Thymus (tissue), 11 donors: Measurements from ENCODE around the gene NCOA7. TPM values are rescaled to one million over a fixed set of nuclear protein-coding genes. Genes with fewer than 3 reads are reported as not detected.

Experiments
- DNase-seq, 9 donors: peaks; one replicate each; pipeline ENCODE4 v3.0.0-alpha.2; 2013; ENCODE audit warnings: low spot score in 9 of 9, low read depth in 6 of 9, missing footprints in 1 of 9
- H3K27ac ChIP-seq, 2 donors: one replicate each; pipeline ENCODE4 v1.5.1; 2013; ENCODE audit warnings: control low read depth in 1 of 2, low read depth in 1 of 2, low read length in 1 of 2, mild to moderate bottlenecking in 1 of 2, moderate library complexity in 1 of 2
- H3K27me3 ChIP-seq, 2 donors: one replicate each; pipeline ENCODE4 v1.5.1; 2013; ENCODE audit warnings: low read length in 1 of 2; ENCODE audit not compliant: control insufficient read depth in 2 of 2, insufficient read depth in 1 of 2
- H3K36me3 ChIP-seq, 2 donors: one replicate each; pipeline ENCODE4 v1.5.1; 2013; ENCODE audit warnings: low read length in 1 of 2, mild to moderate bottlenecking in 1 of 2, moderate library complexity in 1 of 2; ENCODE audit not compliant: control insufficient read depth in 2 of 2, insufficient read depth in 2 of 2
- H3K4me1 ChIP-seq, 2 donors: one replicate each; pipeline ENCODE4 v1.5.1; 2013; ENCODE audit warnings: low read length in 2 of 2; ENCODE audit not compliant: control insufficient read depth in 2 of 2, insufficient read depth in 2 of 2
- H3K4me3 ChIP-seq, 2 donors: one replicate each; pipeline ENCODE4 v1.5.1; 2013; ENCODE audit warnings: low read length in 2 of 2, control low read depth in 1 of 2, mild to moderate bottlenecking in 1 of 2
- H3K9me3 ChIP-seq, 2 donors: one replicate each; pipeline ENCODE4 v1.5.1; 2013; ENCODE audit warnings: low read length in 1 of 2, mild to moderate bottlenecking in 1 of 2; ENCODE audit not compliant: control insufficient read depth in 2 of 2, insufficient read depth in 1 of 2
- WGBS: extraction: QIAGEN DNeasy Blood & Tissue Kit; methylation state at CpG from one replicate; pipeline ENCODE4 v1.1.7; 2013; 5-methylcytosine and 5-hydroxymethylcytosine counted together
- polyA plus RNA-seq: library from polyadenylated mRNA; stranded (reverse); fragments of 200-250 nt; gene quantifications from one replicate; pipeline ENCODE4 v1.2.3, GENCODE V29; 2013
- total RNA-seq: library from RNA; stranded (reverse); fragments of 120-200 nt; gene quantifications from one replicate; pipeline ENCODE4 v1.2.4, GENCODE V29; 2013
- donor health status: healthy.

The NCOA7 gene
- total and polyA plus RNA-seq, 2 donors: 8.4 to 15.8 TPM

GRCh38 chr6:125835221-125835744 is 44.5 kb downstream of the NCOA7 start:
- H3K27me3 ChIP-seq: no peaks in the 10 kb centered on the region
- no peaks in the 10 kb centered on the region for H3K9me3 ChIP-seq
- peaks cover 0 to 16% of the 10 kb centered on the region in 2 donors for H3K4me1 ChIP-seq
- H3K36me3 ChIP-seq: no peaks in the 10 kb centered on the region
- no peak overlapping the region for H3K27ac ChIP-seq
- WGBS: 96% methylated on average over 2 of the region's 2 CpGs
- H3K4me3 ChIP-seq: no peak overlapping the region
- DNase-seq: no peak

- peaks cover 0 to 16% of the 10 kb centered on the region in 2 donors for H3K4me1 ChIP-seq
- H3K27me3 ChIP-seq: no peaks in the 10 kb centered on the region
- DNase-seq: no peak
- no peak overlapping the region for H3K27ac ChIP-seq
- H3K9me3 ChIP-seq: no peaks in the 10 kb centered on the region
- H3K36me3 ChIP-seq: no peaks in the 10 kb centered on the region
- 85% methylated on average over 2 of the region's 2 CpGs for WGBS
- H3K4me3 ChIP-seq: no peak overlapping the region
Observed at GRCh38 chr6:125836466-125836865, 45.7 kb downstream of the NCOA7 start.

- Histone ChIP-seq H3K27me3 (no peaks in the 10 kb centered on the region), H3K27ac (no peak overlapping the region), H3K4me3 (no peak overlapping the region), H3K9me3 (no peaks in the 10 kb centered on the region), H3K36me3 (no peaks in the 10 kb centered on the region), H3K4me1 (peaks cover 0 to 1% of the 10 kb centered on the region in 2 donors)
- no peak for DNase-seq
- WGBS: 97% methylated on average over 7 of the region's 7 CpGs
Observed at GRCh38 chr6:125839471-125839870, 48.7 kb downstream of the NCOA7 start.

- Histone ChIP-seq H3K27ac (no peak overlapping the region), H3K27me3 (no peaks in the 10 kb centered on the region), H3K4me1 (no peaks in the 10 kb centered on the region), H3K36me3 (no peaks in the 10 kb centered on the region), H3K4me3 (no peak overlapping the region), H3K9me3 (no peaks in the 10 kb centered on the region)
- WGBS: 87% methylated on average over 1 of the region's 1 CpG
- no peak for DNase-seq
Observed at GRCh38 chr6:125839879-125840278, 49.1 kb downstream of the NCOA7 start.

- Histone ChIP-seq H3K27ac (no peak overlapping the region), H3K9me3 (no peaks in the 10 kb centered on the region), H3K36me3 (no peaks in the 10 kb centered on the region), H3K4me3 (no peak overlapping the region), H3K4me1 (no peaks in the 10 kb centered on the region), H3K27me3 (no peaks in the 10 kb centered on the region)
- DNase-seq: no peak
- WGBS: 97% methylated on average over 5 of the region's 5 CpGs
Observed at GRCh38 chr6:125841356-125842090, 50.8 kb downstream of the NCOA7 start.

- Histone ChIP-seq H3K27ac (no peak overlapping the region), H3K36me3 (no peaks in the 10 kb centered on the region), H3K4me3 (no peak overlapping the region), H3K9me3 (no peaks in the 10 kb centered on the region), H3K4me1 (no peaks in the 10 kb centered on the region), H3K27me3 (no peaks in the 10 kb centered on the region)
- WGBS: 97% methylated on average over 5 of the region's 5 CpGs
- DNase-seq: no peak
Observed at GRCh38 chr6:125842091-125842626, 51.4 kb downstream of the NCOA7 start.

- H3K36me3 ChIP-seq: no peaks in the 10 kb centered on the region
- no peak overlapping the region for H3K4me3 ChIP-seq
- no peak overlapping the region for H3K27ac ChIP-seq
- H3K9me3 ChIP-seq: no peaks in the 10 kb centered on the region
- no peak for DNase-seq
- no peaks in the 10 kb centered on the region for H3K4me1 ChIP-seq
- no peaks in the 10 kb centered on the region for H3K27me3 ChIP-seq
- WGBS: 59% methylated on average over 1 of the region's 1 CpG
Observed at GRCh38 chr6:125843593-125843992, 52.8 kb downstream of the NCOA7 start.

GRCh38 chr6:125844989-125845388 is 54.2 kb downstream of the NCOA7 start:
- Histone ChIP-seq H3K27ac (no peak overlapping the region), H3K4me1 (no peaks in the 10 kb centered on the region), H3K27me3 (no peaks in the 10 kb centered on the region), H3K9me3 (no peaks in the 10 kb centered on the region), H3K4me3 (no peak overlapping the region), H3K36me3 (no peaks in the 10 kb centered on the region)
- DNase-seq: no peak
- WGBS: 92% methylated on average over 5 of the region's 5 CpGs

GRCh38 chr6:125846292-125847024 is 55.7 kb downstream of the NCOA7 start:
- no peak for DNase-seq
- H3K4me1 ChIP-seq: no peaks in the 10 kb centered on the region
- no peak overlapping the region for H3K4me3 ChIP-seq
- H3K36me3 ChIP-seq: no peaks in the 10 kb centered on the region
- no peak overlapping the region for H3K27ac ChIP-seq
- H3K9me3 ChIP-seq: no peaks in the 10 kb centered on the region
- no peaks in the 10 kb centered on the region for H3K27me3 ChIP-seq
- WGBS: 97% methylated on average over 4 of the region's 4 CpGs
